Large intestine (tissue), 3 donors: ENCODE data around the gene DRC1. TPM values are rescaled to one million over a fixed set of nuclear protein-coding genes. Genes with fewer than 3 reads are reported as not detected.
A peak's percentile ranks its signal among the peaks of the same experiment; 100 is the strongest.

ENCODE experiments used
- DNase-seq, 2 donors: peaks; one replicate each; pipeline versions ENCODE4 v3.0.0 to v3.0.0-alpha.2; 2013
- H3K27ac ChIP-seq: one replicate; pipeline ENCODE4 v1.5.1; 2013; ENCODE audit warnings: low read length
- H3K27me3 ChIP-seq: 2 replicates; pipeline ENCODE4 v1.6.1; 2013; ENCODE audit warnings: low read length; ENCODE audit not compliant: control insufficient read depth, insufficient read depth
- H3K36me3 ChIP-seq: 2 replicates; pipeline ENCODE4 v1.6.1; 2013; ENCODE audit warnings: low read length; ENCODE audit not compliant: control insufficient read depth, insufficient read depth
- H3K4me1 ChIP-seq: one replicate; pipeline ENCODE4 v1.6.1; 2013; ENCODE audit warnings: low read length; ENCODE audit not compliant: control insufficient read depth, insufficient read depth
- H3K4me3 ChIP-seq: one replicate; pipeline ENCODE4 v1.5.1; 2013; ENCODE audit warnings: low read length
- H3K9me3 ChIP-seq: one replicate; pipeline ENCODE4 v1.6.1; 2013; ENCODE audit warnings: mild to moderate bottlenecking, low read depth, low read length, moderate library complexity; ENCODE audit not compliant: control insufficient read depth
- WGBS: methylation state at CpG from one replicate; pipeline ENCODE4 v1.1.5; 2013; ENCODE audit warnings: low lambda C conversion rate; ENCODE audit not compliant: insufficient coverage; 5-methylcytosine and 5-hydroxymethylcytosine counted together
- polyA plus RNA-seq: library from polyadenylated mRNA; unstranded; fragments of 120-200 nt; gene quantifications from one replicate; pipeline ENCODE4 v1.2.1, GENCODE V29; 2013

DRC1 gene
- polyA plus RNA-seq, 1 donor = 0.76 TPM

DNA sequence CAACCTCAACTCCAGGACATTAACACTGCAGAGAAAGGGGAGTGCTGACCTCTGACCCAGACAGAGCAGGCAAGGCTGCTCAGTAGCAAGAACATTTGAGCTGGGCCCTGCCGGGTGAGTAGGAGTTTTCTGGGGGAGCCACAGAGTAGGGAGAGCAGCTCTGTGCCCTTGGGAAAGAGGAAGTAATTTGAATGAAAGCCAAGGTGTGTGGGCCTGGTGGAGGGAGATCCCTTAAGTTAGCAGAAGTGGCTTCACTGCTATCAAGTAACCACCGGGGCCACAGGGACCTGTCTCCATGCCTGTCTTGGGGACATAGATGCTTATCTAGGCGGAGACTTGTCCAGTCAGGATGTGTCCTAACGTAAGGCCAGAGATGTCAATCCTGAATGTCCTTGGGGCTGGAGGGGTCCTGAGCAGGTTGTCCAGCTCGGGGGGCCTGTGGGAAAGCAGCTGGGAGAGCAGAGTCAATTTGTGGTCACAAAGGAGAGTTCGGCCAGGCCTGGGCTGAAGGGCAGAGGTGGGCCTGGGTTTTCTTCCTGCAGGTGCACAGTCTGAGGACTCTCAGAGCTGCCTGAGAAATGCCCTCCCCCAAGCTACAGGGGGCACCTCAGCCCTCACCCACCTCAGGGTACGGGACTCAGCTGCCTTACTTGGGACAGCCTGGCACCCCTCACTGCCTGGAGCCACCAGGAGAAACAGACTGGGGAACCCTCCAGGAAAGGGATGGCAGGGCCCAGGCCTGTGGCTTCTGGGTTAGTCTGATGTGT is 91.2 kb downstream of the DRC1 start:
- no peak for DNase-seq
- Histone ChIP-seq H3K27me3 (peaks cover 1% of the 10 kb centered on the region), H3K27ac (no peak overlapping the region), H3K4me3 (no peak overlapping the region), H3K36me3 (no peaks in the 10 kb centered on the region), H3K9me3 (no peaks in the 10 kb centered on the region), H3K4me1 (no peaks in the 10 kb centered on the region)
- WGBS = no CpG with 5 or more reads among the region's 7 CpGs

DNA sequence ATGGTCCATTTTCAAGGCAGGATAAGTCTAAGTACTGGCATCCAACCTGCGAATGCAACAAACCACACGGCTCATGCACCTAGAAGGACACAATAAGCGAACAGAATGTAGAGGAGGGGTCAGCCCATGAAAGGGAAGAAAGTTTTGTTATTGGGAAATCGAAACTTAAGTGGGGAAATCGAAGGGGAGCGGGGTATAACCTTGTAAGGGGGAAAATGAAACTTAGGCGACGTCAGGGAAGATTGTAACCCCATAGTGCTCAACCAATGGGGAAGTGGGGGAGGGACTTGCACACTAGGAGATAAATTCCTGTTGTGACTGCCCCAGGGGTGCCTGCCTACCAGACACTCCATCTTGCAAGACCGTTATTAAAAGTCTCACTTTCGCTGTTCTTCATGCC is 91.8 kb downstream of the DRC1 start:
- whole genome bisulfite sequencing = 94% methylated on average over 6 of the region's 10 CpGs
- H3K4me3 ChIP-seq = no peak overlapping the region
- no peaks in the 10 kb centered on the region for H3K9me3 ChIP-seq
- H3K36me3 ChIP-seq = no peaks in the 10 kb centered on the region
- H3K27ac ChIP-seq = no peak overlapping the region
- H3K27me3 ChIP-seq = peaks cover 3% of the 10 kb centered on the region
- no peaks in the 10 kb centered on the region for H3K4me1 ChIP-seq
- DNase-seq = no peak

DNA sequence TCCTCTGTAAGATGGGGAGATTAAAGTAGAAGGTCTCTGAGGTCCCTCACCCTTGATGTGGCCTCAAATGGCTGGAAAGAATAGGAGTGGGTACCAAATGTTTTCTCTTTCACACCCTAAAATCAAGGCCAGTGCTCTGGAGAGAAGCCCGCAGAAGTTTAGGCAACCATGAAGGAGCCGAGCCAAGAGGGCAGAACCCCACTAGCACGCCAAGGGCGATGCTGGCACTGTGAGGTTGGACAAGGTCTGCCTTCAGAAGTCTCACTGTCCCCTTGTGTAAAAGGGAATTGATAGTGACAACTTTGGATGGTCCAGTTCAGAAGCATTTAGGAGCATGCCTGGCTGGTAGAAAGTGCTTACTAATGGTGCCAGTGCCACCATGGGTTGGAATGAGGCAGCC is 92.5 kb downstream of the DRC1 start:
- Histone ChIP-seq H3K27me3 (peaks cover 3% of the 10 kb centered on the region), H3K4me1 (no peaks in the 10 kb centered on the region), H3K4me3 (no peak overlapping the region), H3K27ac (no peak overlapping the region), H3K36me3 (no peaks in the 10 kb centered on the region), H3K9me3 (no peaks in the 10 kb centered on the region)
- WGBS = no CpG with 5 or more reads among the region's 4 CpGs
- no peak for DNase-seq

DNA sequence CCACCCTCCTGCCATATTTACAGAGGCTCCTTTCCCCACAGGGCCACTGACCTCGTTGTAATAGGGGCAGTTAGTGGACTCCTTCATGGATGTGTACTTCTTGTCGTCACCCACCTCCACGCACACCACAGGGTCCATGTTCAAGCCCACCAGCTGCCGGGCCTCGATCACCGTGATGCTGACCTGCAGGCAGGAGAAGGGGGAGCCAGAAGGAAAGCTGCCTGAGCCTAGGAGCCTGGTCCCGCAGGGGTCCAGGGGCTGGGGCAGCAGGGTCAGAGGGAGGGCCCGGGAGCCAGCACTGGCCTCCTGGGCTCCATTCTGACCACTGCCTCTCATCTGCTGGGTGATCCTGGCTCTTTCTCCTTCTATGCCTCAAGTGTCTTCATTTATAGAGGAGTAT is 93.2 kb downstream of the DRC1 start:
- H3K4me1 ChIP-seq = no peaks in the 10 kb centered on the region
- no peak overlapping the region for H3K27ac ChIP-seq
- WGBS = no CpG with 5 or more reads among the region's 8 CpGs
- peaks cover 3% of the 10 kb centered on the region for H3K27me3 ChIP-seq
- H3K36me3 ChIP-seq = no peaks in the 10 kb centered on the region
- DNase-seq = no peak
- H3K9me3 ChIP-seq = no peaks in the 10 kb centered on the region
- H3K4me3 ChIP-seq = no peak overlapping the region

DNA sequence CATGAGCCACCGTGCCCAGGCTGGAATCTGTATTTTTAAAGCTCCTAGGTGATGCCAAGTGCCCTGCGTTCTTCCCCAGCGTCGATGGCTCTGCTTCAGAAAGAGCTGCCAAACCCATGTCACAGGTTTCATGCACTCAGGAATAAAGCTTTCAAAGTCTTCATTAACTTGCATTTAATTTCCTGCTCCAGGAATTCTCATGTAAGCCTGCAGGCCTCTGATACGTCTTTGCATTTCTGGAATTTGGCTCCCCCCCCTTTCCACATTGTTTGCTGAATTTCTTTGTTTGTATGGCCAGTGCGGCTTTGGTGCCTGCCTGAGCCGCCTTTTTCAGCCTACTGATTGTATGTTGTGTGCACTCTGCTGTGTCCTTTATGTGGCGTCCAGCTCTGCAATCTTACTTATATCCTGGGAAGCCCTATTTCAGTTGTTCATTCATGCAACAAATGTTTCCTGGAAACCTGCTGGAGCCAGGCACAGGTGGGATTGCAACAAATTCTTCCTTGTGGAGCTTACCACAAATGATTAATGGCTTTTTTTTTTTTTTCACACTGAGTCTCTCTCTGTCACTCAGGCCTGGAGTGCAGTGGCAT is 94.1 kb downstream of the DRC1 start:
- 100% methylated on average over 1 of the region's 8 CpGs for WGBS

DNA sequence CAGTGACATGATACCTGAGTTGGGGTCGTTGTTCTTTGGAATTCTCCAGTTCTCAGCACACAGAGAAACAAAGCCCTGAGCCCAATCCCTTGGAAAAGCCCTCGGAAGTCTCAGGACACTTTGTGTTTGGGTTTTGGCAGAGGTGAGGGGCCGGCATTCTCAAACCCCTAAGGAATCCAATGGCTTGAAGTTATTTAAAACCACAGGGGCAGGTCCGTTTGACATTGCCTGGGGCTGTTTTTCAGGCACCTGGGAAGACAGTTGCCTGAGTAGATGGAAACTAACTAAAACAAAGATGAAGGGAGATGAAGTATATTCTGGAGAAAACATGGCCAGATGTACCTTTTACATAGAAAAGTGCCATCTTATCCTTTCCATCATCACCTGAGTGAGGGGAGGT is 98.7 kb downstream of the DRC1 start:
- no peak overlapping the region for H3K27ac ChIP-seq
- no peaks in the 10 kb centered on the region for H3K36me3 ChIP-seq
- no peak overlapping the region for H3K4me3 ChIP-seq
- H3K4me1 ChIP-seq = peaks cover 2% of the 10 kb centered on the region
- H3K27me3 ChIP-seq = peaks cover 21% of the 10 kb centered on the region
- no peak for DNase-seq
- WGBS = 40% methylated on average over 1 of the region's 4 CpGs
- no peaks in the 10 kb centered on the region for H3K9me3 ChIP-seq

More for the DNA sequence above, 94.1 kb downstream of the DRC1 start:
- H3K36me3 ChIP-seq = no peaks in the 10 kb centered on the region
- H3K9me3 ChIP-seq = no peaks in the 10 kb centered on the region
- H3K4me1 ChIP-seq = no peaks in the 10 kb centered on the region
- no peak overlapping the region for H3K4me3 ChIP-seq
- no peak for DNase-seq
- peaks cover 3% of the 10 kb centered on the region for H3K27me3 ChIP-seq
- no peak overlapping the region for H3K27ac ChIP-seq

DNA sequence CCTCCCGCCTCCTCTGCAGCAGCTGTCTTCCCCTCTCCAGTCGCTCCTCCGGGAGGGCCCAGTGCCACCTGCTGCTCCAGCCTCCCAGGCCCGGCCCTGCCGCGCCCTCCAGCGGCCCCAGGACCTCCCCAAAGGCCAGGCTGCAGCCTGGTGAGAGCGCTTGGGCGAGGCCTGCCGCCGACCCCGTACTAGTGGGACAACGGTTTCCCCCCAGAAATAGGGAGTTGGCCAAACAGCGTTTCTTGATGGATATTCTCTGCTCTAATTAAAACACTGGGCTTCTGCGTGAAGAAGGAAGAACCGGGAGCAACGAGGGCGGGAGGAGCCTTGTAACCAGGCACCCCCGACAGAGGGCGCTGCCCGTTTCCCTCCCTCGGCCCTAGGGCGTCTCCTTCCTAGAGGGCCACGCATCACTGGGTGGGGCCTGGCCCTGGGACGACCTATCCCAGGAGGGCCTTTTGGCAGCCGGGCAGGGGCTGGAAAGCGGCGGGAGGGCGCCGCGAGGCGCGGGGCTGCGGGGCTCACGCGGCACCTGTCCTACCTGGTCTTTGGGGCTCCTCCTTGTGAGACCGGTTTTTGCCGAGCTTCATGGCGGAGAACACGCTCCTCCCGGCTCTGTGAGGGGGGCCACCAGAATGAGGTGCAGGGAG is 101.6 kb downstream of the DRC1 start:
- Histone ChIP-seq H3K4me3 (peak overlapping the region; percentile 25), H3K27ac (no peak overlapping the region), H3K27me3 (peaks cover 18% of the 10 kb centered on the region), H3K36me3 (no peaks in the 10 kb centered on the region), H3K4me1 (peaks cover 2% of the 10 kb centered on the region), H3K9me3 (no peaks in the 10 kb centered on the region)
- no CpG with 5 or more reads among the region's 41 CpGs for WGBS
- peak; percentile 73 to 85 for DNase-seq

DNA sequence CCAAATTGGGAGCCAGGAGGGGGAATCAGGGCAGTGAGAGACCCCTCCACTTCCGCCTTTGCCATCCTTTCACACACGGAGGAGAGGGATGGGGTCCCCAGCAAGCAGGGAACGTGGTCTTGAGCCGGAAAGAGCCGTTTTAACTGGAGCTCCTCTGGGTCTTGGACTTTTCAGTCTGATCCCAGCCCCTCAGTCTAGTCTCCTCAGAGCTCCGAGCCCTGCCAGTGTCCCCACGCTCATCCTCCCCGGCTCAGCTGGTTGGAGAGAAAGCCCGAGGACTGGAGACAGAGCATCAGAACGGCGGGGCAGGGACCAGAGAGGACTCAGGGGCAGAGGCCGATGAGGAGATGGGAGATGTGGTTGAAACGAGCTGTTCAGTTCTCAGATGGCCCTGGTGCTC is 102.3 kb downstream of the DRC1 start:
- Histone ChIP-seq H3K27me3 (peaks cover 18% of the 10 kb centered on the region), H3K4me1 (peaks cover 2% of the 10 kb centered on the region), H3K27ac (no peak overlapping the region), H3K4me3 (peak overlapping the region; percentile 25), H3K9me3 (no peaks in the 10 kb centered on the region), H3K36me3 (no peaks in the 10 kb centered on the region)
- WGBS = no CpG with 5 or more reads among the region's 13 CpGs
- DNase-seq = no peak

DNA sequence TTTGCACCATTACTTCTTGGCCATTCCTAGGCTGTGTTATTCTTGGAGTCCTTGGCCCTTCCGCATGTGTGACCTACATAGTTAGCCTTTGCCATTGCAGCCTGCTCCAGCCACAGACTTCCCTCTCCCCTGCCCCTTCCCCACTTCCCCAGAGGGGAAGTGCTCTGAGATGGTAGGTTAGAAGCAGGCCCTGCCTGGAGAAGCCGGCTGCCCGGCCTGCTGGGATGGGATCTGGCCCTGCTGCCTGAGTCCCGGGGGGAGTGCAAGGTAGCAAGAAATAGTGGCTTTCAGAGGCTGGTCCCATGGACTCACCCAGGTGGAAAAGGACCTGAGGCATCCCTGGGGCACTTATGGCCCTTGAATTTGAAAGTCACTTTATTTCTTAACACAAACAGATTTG is 104.6 kb downstream of the DRC1 start:
- Histone ChIP-seq H3K9me3 (no peaks in the 10 kb centered on the region), H3K4me1 (peaks cover 2% of the 10 kb centered on the region), H3K36me3 (no peaks in the 10 kb centered on the region), H3K27ac (no peak overlapping the region), H3K4me3 (no peak overlapping the region), H3K27me3 (peaks cover 20% of the 10 kb centered on the region)
- no peak for DNase-seq
- no CpG with 5 or more reads among the region's 4 CpGs for WGBS
